ELF-1 (cell line): ENCODE measurements around the gene MAP1LC3A.

Source experiments
- DNase-seq: peaks from one replicate; pipeline ENCODE4 v3.0.0-alpha.2; 2016; ENCODE audit warnings: low read depth, low spot score

The MAP1LC3A gene

GRCh38 chr20:34574861-34575260 is 16.3 kb downstream of the MAP1LC3A start:
- no peak for DNase-seq

- no peak for DNase-seq
Measured at GRCh38 chr20:34575271-34575670, 16.8 kb downstream of the MAP1LC3A start.

- no peak for DNase-seq
Measured at GRCh38 chr20:34575756-34576155, 17.2 kb downstream of the MAP1LC3A start.

- no peak for DNase-seq
Measured at GRCh38 chr20:34577061-34577460, 18.5 kb downstream of the MAP1LC3A start.

- no peak for DNase-seq
Measured at GRCh38 chr20:34578025-34578424, 19.5 kb downstream of the MAP1LC3A start.

- DNase-seq: no peak
Measured at GRCh38 chr20:34578521-34578920, 20.0 kb downstream of the MAP1LC3A start.

- DNase-seq: no peak
Measured at GRCh38 chr20:34579191-34579978, 20.9 kb downstream of the MAP1LC3A start.

GRCh38 chr20:34579979-34580940 is 21.7 kb downstream of the MAP1LC3A start:
- DNase-seq: no peak

- peak; percentile 71 for DNase-seq
Measured at GRCh38 chr20:34581341-34582184, 23.0 kb downstream of the MAP1LC3A start.

- no peak for DNase-seq
Measured at GRCh38 chr20:34582221-34582620, 23.7 kb downstream of the MAP1LC3A start.

- DNase-seq: no peak
Measured at GRCh38 chr20:34582911-34583310, 24.4 kb downstream of the MAP1LC3A start.

GRCh38 chr20:34583544-34583943 is 25.0 kb downstream of the MAP1LC3A start:
- DNase-seq: no peak

GRCh38 chr20:34585019-34585418 is 26.5 kb downstream of the MAP1LC3A start:
- DNase-seq: no peak

GRCh38 chr20:34586488-34587163 is 28.1 kb downstream of the MAP1LC3A start:
- no peak for DNase-seq

GRCh38 chr20:34595377-34596184 is 37.1 kb downstream of the MAP1LC3A start:
- no peak for DNase-seq

- no peak for DNase-seq
Measured at GRCh38 chr20:34600892-34601653, 42.6 kb downstream of the MAP1LC3A start.

GRCh38 chr20:34604980-34605788 is 46.7 kb downstream of the MAP1LC3A start:
- no peak for DNase-seq

- DNase-seq: no peak
Measured at GRCh38 chr20:34607066-34607465, 48.5 kb downstream of the MAP1LC3A start.
